CD4-positive, alpha-beta T cell (primary cell): Measurements from ENCODE around the gene IQSEC3. TPM values are rescaled to one million over a fixed set of nuclear protein-coding genes. Genes with fewer than 3 reads are reported as not detected.
A peak's percentile ranks its signal among the peaks of the same experiment; 100 is the strongest.

Experiments used
- ATAC-seq: fragments of 200-7000 bp; cut with Tn5 transposase; one replicate; pipeline ENCODE4 v1.10.0; 2022; ENCODE audit warnings: mild to moderate bottlenecking; ENCODE audit not compliant: poor library complexity
- CTCF ChIA-PET: fragments of 350-600 bp; sonication (Branson Sonifier 250); formaldehyde crosslinking; loops from one replicate; lab custom pipeline; 2021; ENCODE audit warnings: antibody characterized with exemption, inconsistent platforms; lab: Charles Lee
- POLR2A ChIA-PET: fragments of 350-600 bp; sonication (Branson Sonifier 250); formaldehyde crosslinking; loops from one replicate; lab custom pipeline; 2021; ENCODE audit warnings: antibody characterized with exemption, inconsistent platforms; lab: Charles Lee
- DNase-seq, 14 experiments: peaks; one replicate each; pipeline ENCODE4 v3.0.0-alpha.2; 2013 to 2020; ENCODE audit warnings: mixed read lengths in 2 of 14
- H3K27ac ChIP-seq, 2 donors: one replicate each; pipeline versions ENCODE4 v1.5.1 to v1.7.0; 2013; ENCODE audit warnings: low read length in 2 of 2, low read depth in 1 of 2, mild to moderate bottlenecking in 1 of 2
- H3K27me3 ChIP-seq, 2 experiments: 1 replicate in 1 of 2; 2 replicates in 1 of 2; pipeline versions ENCODE4 v1.6.1 to v1.7.0; 2013; ENCODE audit warnings: low read length in 2 of 2, control low read depth in 1 of 2, mild to moderate bottlenecking in 1 of 2, moderate library complexity in 1 of 2; ENCODE audit not compliant: insufficient read depth in 2 of 2, control insufficient read depth in 1 of 2
- H3K36me3 ChIP-seq: one replicate; pipeline ENCODE4 v1.6.1; 2013; ENCODE audit warnings: low read length, control low read depth; ENCODE audit not compliant: insufficient read depth
- H3K4me1 ChIP-seq: one replicate; pipeline ENCODE4 v1.6.1; 2013; ENCODE audit warnings: low read length, control low read depth; ENCODE audit not compliant: insufficient read depth
- H3K4me3 ChIP-seq: one replicate; pipeline ENCODE4 v1.5.1; 2013; ENCODE audit warnings: mild to moderate bottlenecking, low read length, moderate library complexity
- H3K9me3 ChIP-seq, 2 experiments: 1 replicate in 1 of 2; 2 replicates in 1 of 2; pipeline versions ENCODE4 v1.6.1 to v1.7.0; 2013; ENCODE audit warnings: low read length in 2 of 2, mild to moderate bottlenecking in 2 of 2, control low read depth in 1 of 2, moderate library complexity in 1 of 2; ENCODE audit not compliant: control insufficient read depth in 1 of 2, insufficient read depth in 1 of 2
- H3K27ac Mint-ChIP-seq: one replicate; pipeline ENCODE4 v1.8.0; 2020; ENCODE audit warnings: mixed read lengths
- H3K27me3 Mint-ChIP-seq: one replicate; pipeline ENCODE4 v1.8.0; 2021; ENCODE audit warnings: mixed read lengths
- H3K36me3 Mint-ChIP-seq: one replicate; pipeline ENCODE4 v1.8.0; 2021; ENCODE audit warnings: low read depth, mixed read lengths
- H3K4me1 Mint-ChIP-seq: one replicate; pipeline ENCODE4 v1.8.0; 2021; ENCODE audit warnings: low read depth, mixed read lengths
- H3K4me3 Mint-ChIP-seq: one replicate; pipeline ENCODE4 v1.8.0; 2020; ENCODE audit warnings: mild to moderate bottlenecking, mixed read lengths
- H3K9me3 Mint-ChIP-seq: one replicate; pipeline ENCODE4 v1.8.0; 2020; ENCODE audit warnings: mixed read lengths
- CTCF ChIP-seq: fragments of 200-600 bp; IDR thresholded peaks from one replicate; pipeline ENCODE4 v1.8.0; 2022; ENCODE audit warnings: antibody characterized with exemption, mild to moderate bottlenecking
- intact Hi-C, 2 experiments: fragments of 100-400 bp; cut with DNase I in 1 of 2; cut with micrococcal nuclease in 1 of 2; formaldehyde crosslinking; loops; one replicate each; pipeline versions ENCODE4 v1.15.1 to v1.9.0; 2023 to 2025; cut with DNase I, micrococcal nuclease
- total RNA-seq, 174 experiments: library from RNA in 2 of 174; stranded (reverse) in 2 of 174; gene quantifications; one replicate each; pipeline ENCODE4 v1.2.3 and lab custom pipeline; 2021 to 2026

The IQSEC3 gene
- total RNA-seq, 2 experiments from 2014 or later: 0.19 TPM; not detected in 1

DNA sequence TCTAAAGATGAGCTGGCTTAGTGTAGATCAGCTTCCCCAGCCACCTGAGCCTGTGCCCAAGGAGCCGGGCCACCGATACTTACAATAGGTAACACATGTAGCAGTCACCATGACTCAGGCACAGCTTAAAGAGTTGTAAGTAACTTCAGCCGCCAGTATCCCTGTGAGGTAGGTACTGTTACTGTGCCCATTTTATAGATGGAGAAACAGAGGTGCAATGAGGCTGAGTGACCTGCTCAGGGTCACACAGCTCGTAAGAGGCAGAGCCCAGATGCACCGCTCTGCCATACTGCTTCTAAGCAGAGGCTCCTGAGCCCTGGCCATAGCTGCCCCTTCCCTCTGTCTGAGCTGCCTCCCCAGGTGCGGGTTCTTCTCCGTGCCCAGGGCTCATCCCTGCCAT, 58.5 kb downstream of the IQSEC3 start:
- Histone ChIP-seq H3K4me1 (no peaks in the 10 kb centered on the region), H3K9me3 (peaks cover 0 to 6% of the 10 kb centered on the region in 2 experiments), H3K36me3 (no peaks in the 10 kb centered on the region), H3K27me3 (peaks cover 0 to 4% of the 10 kb centered on the region in 2 experiments), H3K27ac (no peak overlapping the region), H3K4me3 (no peak overlapping the region)
- ChIA-PET POLR2A (no interaction called here), CTCF (no interaction called here)
- Mint-ChIP-seq H3K27ac (no peak overlapping the region), H3K4me1 (no peaks in the 10 kb centered on the region), H3K9me3 (no peaks in the 10 kb centered on the region), H3K27me3 (peaks cover 37% of the 10 kb centered on the region), H3K4me3 (no peak overlapping the region), H3K36me3 (no peaks in the 10 kb centered on the region)
- TF ChIP-seq CTCF: no peak
- intact Hi-C loops: no loop called here
- ATAC-seq (no peak), DNase-seq (no peak)

DNA sequence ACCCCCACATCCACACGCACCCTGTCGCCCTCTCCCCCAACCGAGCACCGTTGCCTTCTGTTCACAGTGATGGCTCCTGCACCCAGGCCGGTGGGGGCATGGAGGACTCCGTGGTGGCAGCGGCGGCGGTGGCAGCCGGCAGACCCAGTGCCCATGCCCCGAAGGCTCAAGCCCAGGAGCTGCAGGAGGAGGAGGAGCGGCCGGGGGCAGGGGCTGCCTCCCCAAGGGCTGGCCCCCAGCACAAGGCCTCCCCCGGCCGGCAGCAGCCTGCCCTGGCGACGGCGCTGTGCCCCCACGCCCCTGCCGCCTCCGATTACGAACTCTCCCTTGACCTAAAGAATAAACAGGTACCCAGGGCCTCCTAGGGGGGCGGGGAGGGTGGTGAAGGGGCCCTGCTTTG, 59.0 kb downstream of the IQSEC3 start:
- no peaks in the 10 kb centered on the region for H3K36me3 Mint-ChIP-seq
- CTCF ChIA-PET: no interaction called here

DNA sequence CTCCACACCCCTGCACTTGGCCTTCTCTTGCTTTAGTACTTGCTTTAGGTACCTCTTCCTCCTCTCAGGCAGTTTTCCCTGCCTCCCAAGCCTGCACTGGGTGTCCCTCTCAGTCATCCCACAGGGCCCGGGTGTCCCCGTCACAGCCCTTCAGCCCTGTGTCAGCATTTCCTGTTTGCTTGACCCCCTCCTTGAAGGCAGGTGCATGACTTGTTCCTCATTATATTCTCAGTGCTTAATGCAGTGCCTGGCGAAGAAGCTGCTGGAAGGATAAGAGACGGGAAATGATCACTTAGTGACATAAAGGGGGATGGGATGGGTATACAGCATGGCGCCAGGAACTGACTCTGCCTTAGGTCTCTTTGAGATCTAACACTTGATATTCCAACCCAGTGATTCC, 61.5 kb downstream of the IQSEC3 start:
- H3K9me3 ChIP-seq: peaks cover 0 to 11% of the 10 kb centered on the region in 2 experiments
- Mint-ChIP-seq H3K36me3 (no peaks in the 10 kb centered on the region), H3K4me1 (no peaks in the 10 kb centered on the region), H3K27me3 (peaks cover 47% of the 10 kb centered on the region), H3K27ac (no peak overlapping the region), H3K9me3 (no peaks in the 10 kb centered on the region), H3K4me3 (no peak overlapping the region)
- H3K4me3 ChIP-seq: no peak overlapping the region
- ChIA-PET POLR2A (no interaction called here), CTCF (no interaction called here)
- no peak overlapping the region for H3K27ac ChIP-seq
- no peaks in the 10 kb centered on the region for H3K36me3 ChIP-seq
- DNase-seq: peak in 1 of 14 experiments; percentile 11
- no peak for ATAC-seq
- no peaks in the 10 kb centered on the region for H3K4me1 ChIP-seq
- no peak for TF ChIP-seq CTCF
- peaks cover 0 to 6% of the 10 kb centered on the region in 2 experiments for H3K27me3 ChIP-seq
- intact Hi-C loops: no loop called here

More for the DNA sequence above, 59.0 kb downstream of the IQSEC3 start:
- ATAC-seq (no peak), DNase-seq (no peak)
- POLR2A ChIA-PET: no interaction called here
- H3K4me1 Mint-ChIP-seq: no peaks in the 10 kb centered on the region
- H3K4me3 Mint-ChIP-seq: no peak overlapping the region
- Histone ChIP-seq H3K9me3 (peaks cover 0 to 6% of the 10 kb centered on the region in 2 experiments), H3K36me3 (no peaks in the 10 kb centered on the region), H3K4me3 (no peak overlapping the region), H3K27me3 (peaks cover 0 to 4% of the 10 kb centered on the region in 2 experiments), H3K27ac (no peak overlapping the region), H3K4me1 (no peaks in the 10 kb centered on the region)
- H3K27me3 Mint-ChIP-seq: peaks cover 34% of the 10 kb centered on the region
- no peaks in the 10 kb centered on the region for H3K9me3 Mint-ChIP-seq
- no peak for TF ChIP-seq CTCF
- intact Hi-C loops: no loop called here
- no peak overlapping the region for H3K27ac Mint-ChIP-seq
